GM23338 (cell line): ENCODE data around the gene HACL1. TPM values are rescaled to one million over a fixed set of nuclear protein-coding genes. Genes with fewer than 3 reads are reported as not detected.

Source experiments
- ATAC-seq: fragments of 200-7000 bp; cut with Tn5 transposase; 3 replicates; pipeline ENCODE4 v1.9.1; 2020
- DNase-seq: peaks from one replicate; pipeline ENCODE4 v3.0.0-alpha.2; 2015; ENCODE audit warnings: low spot score
- H2AFZ ChIP-seq: fragments of 200-600 bp; sonication (generic); 2 replicates; pipeline ENCODE4 v1.8.0; 2016; ENCODE audit warnings: antibody characterized with exemption, mild to moderate bottlenecking, moderate library complexity
- H3F3A ChIP-seq: fragments of 200-600 bp; sonication (generic); replicated peaks from 2 replicates; pipeline ENCODE4 v1.8.0; 2017; ENCODE audit warnings: antibody characterized with exemption, mixed run types, low read depth
- H3K27ac ChIP-seq: fragments of 200-600 bp; sonication (generic); 2 replicates; pipeline ENCODE4 v1.6.1; 2016; ENCODE audit warnings: low read depth
- H3K27me3 ChIP-seq: fragments of 200-600 bp; sonication (generic); 2 replicates; pipeline ENCODE4 v1.8.0; 2016; ENCODE audit warnings: mild to moderate bottlenecking, mixed run types, moderate library complexity; ENCODE audit not compliant: insufficient read depth
- H3K36me3 ChIP-seq: fragments of 200-600 bp; sonication (generic); 2 replicates; pipeline ENCODE4 v1.8.0; 2016; ENCODE audit warnings: mild to moderate bottlenecking; ENCODE audit not compliant: insufficient read depth
- H3K4me1 ChIP-seq: fragments of 200-600 bp; sonication (generic); 2 replicates; pipeline ENCODE4 v1.8.0; 2016; ENCODE audit warnings: mild to moderate bottlenecking, moderate library complexity; ENCODE audit not compliant: insufficient read depth
- H3K4me2 ChIP-seq: fragments of 200-600 bp; sonication (generic); 2 replicates; pipeline ENCODE4 v1.7.1; 2017; ENCODE audit warnings: mixed run types
- H3K4me3 ChIP-seq: fragments of 200-600 bp; sonication (generic); 2 replicates; pipeline ENCODE4 v1.6.1; 2016; ENCODE audit warnings: mixed run types
- H3K79me2 ChIP-seq: fragments of 200-600 bp; sonication (generic); replicated peaks from 2 replicates; pipeline ENCODE4 v1.8.0; 2017; ENCODE audit warnings: mild to moderate bottlenecking; ENCODE audit not compliant: insufficient read depth
- H3K9me2 ChIP-seq: fragments of 200-600 bp; sonication (generic); 2 replicates; pipeline ENCODE4 v1.8.0; 2017; ENCODE audit not compliant: insufficient read depth
- H4K20me1 ChIP-seq: fragments of 200-600 bp; sonication (generic); replicated peaks from 2 replicates; pipeline ENCODE4 v1.8.0; 2017; ENCODE audit warnings: mild to moderate bottlenecking; ENCODE audit not compliant: insufficient read depth
- H3K27ac Mint-ChIP-seq: 2 replicates; pipeline ENCODE4 v1.8.0; 2020; ENCODE audit warnings: inconsistent platforms, mild to moderate bottlenecking, moderate library complexity, mixed read lengths
- H3K27me3 Mint-ChIP-seq: 3 replicates; pipeline ENCODE4 v1.8.0; 2022; ENCODE audit warnings: low read depth, mild to moderate bottlenecking, moderate library complexity, mixed read lengths, inconsistent platforms; ENCODE audit not compliant: insufficient read depth, poor library complexity
- H3K36me3 Mint-ChIP-seq: 3 replicates; pipeline ENCODE4 v1.8.0; 2021; ENCODE audit warnings: low read depth, mild to moderate bottlenecking, inconsistent platforms, moderate library complexity, mixed read lengths
- H3K4me1 Mint-ChIP-seq: 3 replicates; pipeline ENCODE4 v1.8.0; 2020; ENCODE audit warnings: mild to moderate bottlenecking, inconsistent platforms, mixed read lengths
- H3K4me3 Mint-ChIP-seq: 3 replicates; pipeline ENCODE4 v1.8.0; 2021; ENCODE audit warnings: moderate library complexity, mild to moderate bottlenecking, inconsistent platforms, mixed read lengths
- H3K9me3 Mint-ChIP-seq: 3 replicates; pipeline ENCODE4 v1.8.0; 2020; ENCODE audit warnings: moderate library complexity, mild to moderate bottlenecking, inconsistent platforms, mixed read lengths
- CTCF ChIP-seq, 2 experiments: fragments of 200-600 bp in 1 of 2; sonication (generic) in 1 of 2; conservative IDR thresholded peaks; 2 replicates each; pipeline versions ENCODE4 v1.5.1 to v1.6.1; 2016 to 2017; ENCODE audit warnings: antibody characterized with exemption in 2 of 2, low read depth in 2 of 2, mild to moderate bottlenecking in 2 of 2, moderate library complexity in 1 of 2
- ETS1 ChIP-seq: IDR thresholded peaks from 2 replicates; pipeline ENCODE4 v1.6.1; 2016; ENCODE audit warnings: antibody characterized with exemption
- EZH2 ChIP-seq: fragments of 200-600 bp; sonication (generic); IDR thresholded peaks from one replicate; pipeline ENCODE4 v1.8.0; 2017; ENCODE audit warnings: antibody characterized with exemption, mild to moderate bottlenecking, low read depth; ENCODE audit not compliant: unreplicated experiment
- EZH2phosphoT487 ChIP-seq: fragments of 200-600 bp; sonication (generic); IDR thresholded peaks from one replicate; pipeline ENCODE4 v1.8.1; 2018; ENCODE audit warnings: antibody characterized with exemption; ENCODE audit not compliant: unreplicated experiment
- JUNB ChIP-seq: IDR thresholded peaks from one replicate; pipeline ENCODE4 v1.6.1; 2016; ENCODE audit warnings: antibody characterized with exemption; ENCODE audit not compliant: unreplicated experiment
- NANOG ChIP-seq: IDR thresholded peaks from 2 replicates; pipeline ENCODE4 v1.6.1; 2016; ENCODE audit warnings: antibody characterized with exemption, borderline replicate concordance
- STAT1 ChIP-seq: IDR thresholded peaks from one replicate; pipeline ENCODE4 v1.6.1; 2016; ENCODE audit warnings: antibody characterized with exemption; ENCODE audit not compliant: unreplicated experiment
- ZNF114 ChIP-seq: fragments of 250-450 bp; sonication (Bioruptor Pico); IDR thresholded peaks from 2 replicates; pipeline ENCODE4 v1.5.0; 2020; ENCODE audit warnings: mild to moderate bottlenecking, moderate library complexity
- ZNF331 ChIP-seq: fragments of 250-450 bp; sonication (Bioruptor Pico); IDR thresholded peaks from 2 replicates; pipeline ENCODE4 v1.5.0; 2020; ENCODE audit warnings: low read depth, mild to moderate bottlenecking, moderate library complexity
- ZNF462 ChIP-seq: fragments of 250-450 bp; sonication (Bioruptor Pico); IDR thresholded peaks from 2 replicates; pipeline ENCODE4 v1.5.0; 2020; ENCODE audit warnings: mild to moderate bottlenecking, moderate library complexity
- polyA plus RNA-seq: library from polyadenylated mRNA; unstranded; fragments of >200 nt; fragmentation: Nextera tagmentation; extraction: Ambion mirVana; gene quantifications from 2 replicates; pipeline ENCODE4 v1.2.1, GENCODE V29; 2016
- total RNA-seq: library from RNA; depleted of rRNA; stranded (reverse); fragments of >200 nt; shearing (Covaris generic); gene quantifications from 2 replicates; pipeline ENCODE4 v1.2.3, GENCODE V29; 2014

The HACL1 gene
- total and polyA plus RNA-seq, 2 experiments from 2014 or later, result 19.6 to 33.5 TPM

DNA sequence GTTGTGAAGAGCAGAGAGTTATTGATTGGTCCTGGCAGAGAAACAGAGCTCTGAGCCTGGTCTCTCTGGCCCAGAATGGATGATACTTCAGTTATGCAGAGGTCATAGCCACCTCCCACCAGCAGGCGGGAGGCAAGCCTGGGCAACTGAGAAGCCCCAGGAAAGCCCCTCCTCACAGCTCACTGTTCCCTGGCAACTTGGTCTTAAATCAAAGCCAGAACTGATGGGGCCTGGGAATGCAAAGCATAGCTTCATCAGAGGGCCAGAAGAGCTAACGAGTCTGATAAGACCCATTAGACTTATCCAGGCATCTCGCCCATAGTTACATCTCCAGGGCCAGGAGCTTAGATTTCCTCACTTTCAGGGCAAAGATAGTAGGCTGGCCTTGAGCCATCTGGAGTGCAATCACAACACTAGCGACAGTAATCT, 74.3 kb downstream of the HACL1 start:
- no peak overlapping the region for H3K4me3 Mint-ChIP-seq
- TF ChIP-seq EZH2 (no peak), CTCF (conservative IDR thresholded peaks at IDR 0.05; ENCODE audit: low read depth in 2 of 2) (peak; percentile 64 to 71)
- no peaks in the 10 kb centered on the region for H3K36me3 Mint-ChIP-seq
- H3K36me3 ChIP-seq, result no peaks in the 10 kb centered on the region
- DNase-seq, result peak; percentile 93
- peaks cover 21% of the 10 kb centered on the region for H3K27me3 ChIP-seq
- no peak overlapping the region for H3K4me3 ChIP-seq
- H2AFZ ChIP-seq, result peak overlapping the region; percentile 19; the same call in 1 of the 2 replicates
- no peaks in the 10 kb centered on the region for H3K79me2 ChIP-seq
- H3F3A ChIP-seq, result no peaks in the 10 kb centered on the region
- no peaks in the 10 kb centered on the region for H4K20me1 ChIP-seq
- H3K4me1 Mint-ChIP-seq, result peaks cover 15% of the 10 kb centered on the region; the same call in 2 of the 3 replicates
- H3K4me1 ChIP-seq, result no peaks in the 10 kb centered on the region
- H3K9me3 Mint-ChIP-seq, result no peaks in the 10 kb centered on the region; the same call in 2 of the 3 replicates
- H3K27ac ChIP-seq, result no peak overlapping the region
- no peaks in the 10 kb centered on the region; the same call in 1 of the 2 replicates for H3K9me2 ChIP-seq
- H3K4me2 ChIP-seq, result no peak overlapping the region
- H3K27ac Mint-ChIP-seq, result no peak overlapping the region
- peaks cover 9% of the 10 kb centered on the region for H3K27me3 Mint-ChIP-seq
- ATAC-seq, result peak; percentile 100

- no peaks in the 10 kb centered on the region for H3K36me3 ChIP-seq
- Mint-ChIP-seq H3K27me3 (peaks cover 15% of the 10 kb centered on the region), H3K36me3 (no peaks in the 10 kb centered on the region), H3K4me3 (no peak overlapping the region), H3K9me3 (no peaks in the 10 kb centered on the region; the same call in 2 of the 3 replicates), H3K4me1 (peaks cover 27% of the 10 kb centered on the region), H3K27ac (no peak overlapping the region)
- no peak for DNase-seq
- H3F3A ChIP-seq, result no peaks in the 10 kb centered on the region
- H3K27ac ChIP-seq, result no peak overlapping the region
- H3K4me3 ChIP-seq, result no peak overlapping the region
- H3K4me1 ChIP-seq, result peaks cover 7% of the 10 kb centered on the region
- no peaks in the 10 kb centered on the region for H3K79me2 ChIP-seq
- no peak for ATAC-seq
- H4K20me1 ChIP-seq, result no peaks in the 10 kb centered on the region
- H3K27me3 ChIP-seq, result peaks cover 21% of the 10 kb centered on the region
- no peak overlapping the region for H2AFZ ChIP-seq
- no peaks in the 10 kb centered on the region; the same call in 1 of the 2 replicates for H3K9me2 ChIP-seq
- no peak overlapping the region for H3K4me2 ChIP-seq
- no peak for TF ChIP-seq EZH2phosphoT487
- TF ChIP-seq NANOG, result no peak
- no peak for TF ChIP-seq ETS1
- TF ChIP-seq JUNB, result no peak
- no peak for TF ChIP-seq EZH2
- TF ChIP-seq STAT1, result no peak
- TF ChIP-seq ZNF331, result no peak
- TF ChIP-seq CTCF (conservative IDR thresholded peaks at IDR 0.05; ENCODE audit: low read depth in 2 of 2), result no peak
- TF ChIP-seq ZNF114 (CRISPR knock-in tag), result no peak
- no peak for TF ChIP-seq ZNF462 (CRISPR knock-in tag)
These were observed 75.6 kb downstream of the HACL1 start for GRCh38 chr3:15525790-15526189.
